ENCODE results near the gene GHRHR. TPM values are rescaled to one million over a fixed set of nuclear protein-coding genes. Genes with fewer than 3 reads are reported as not detected.

Gene GHRHR
- total RNA-seq, 4 donors from 2014 or later: not detected

- H3K27ac ChIP-seq: no peak overlapping the region
- H3K4me1 ChIP-seq: peaks cover 0 to 7% (median 0%) of the 10 kb centered on the region in 4 donors
- no peaks in the 10 kb centered on the region for H3K36me3 ChIP-seq
- no peak overlapping the region for H3K4me3 ChIP-seq
- no peak for DNase-seq (ENCODE audit: low spot score in 2 of 2)
- H3K27me3 ChIP-seq: peaks cover 0 to 7% of the 10 kb centered on the region in 2 donors
- no peaks in the 10 kb centered on the region for H3K9me3 ChIP-seq
- TF ChIP-seq EP300 (IDR thresholded peaks at IDR 0.05) (no peak), POLR2A (IDR thresholded peaks at IDR 0.05) (no peak)
- TF ChIP-seq, protein P1, sequence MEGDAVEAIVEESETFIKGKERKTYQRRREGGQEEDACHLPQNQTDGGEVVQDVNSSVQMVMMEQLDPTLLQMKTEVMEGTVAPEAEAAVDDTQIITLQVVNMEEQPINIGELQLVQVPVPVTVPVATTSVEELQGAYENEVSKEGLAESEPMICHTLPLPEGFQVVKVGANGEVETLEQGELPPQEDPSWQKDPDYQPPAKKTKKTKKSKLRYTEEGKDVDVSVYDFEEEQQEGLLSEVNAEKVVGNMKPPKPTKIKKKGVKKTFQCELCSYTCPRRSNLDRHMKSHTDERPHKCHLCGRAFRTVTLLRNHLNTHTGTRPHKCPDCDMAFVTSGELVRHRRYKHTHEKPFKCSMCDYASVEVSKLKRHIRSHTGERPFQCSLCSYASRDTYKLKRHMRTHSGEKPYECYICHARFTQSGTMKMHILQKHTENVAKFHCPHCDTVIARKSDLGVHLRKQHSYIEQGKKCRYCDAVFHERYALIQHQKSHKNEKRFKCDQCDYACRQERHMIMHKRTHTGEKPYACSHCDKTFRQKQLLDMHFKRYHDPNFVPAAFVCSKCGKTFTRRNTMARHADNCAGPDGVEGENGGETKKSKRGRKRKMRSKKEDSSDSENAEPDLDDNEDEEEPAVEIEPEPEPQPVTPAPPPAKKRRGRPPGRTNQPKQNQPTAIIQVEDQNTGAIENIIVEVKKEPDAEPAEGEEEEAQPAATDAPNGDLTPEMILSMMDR (IDR thresholded peaks at IDR 0.05): no peak
Observed at GRCh38 chr7:30936650-30937245, 27.0 kb upstream of the GHRHR start.

GRCh38 chr7:30937416-30937815, 26.3 kb upstream of the GHRHR start:
- H3K4me3 ChIP-seq: no peak overlapping the region
- H3K27ac ChIP-seq: no peak overlapping the region
- H3K9me3 ChIP-seq: no peaks in the 10 kb centered on the region
- no peak for DNase-seq (ENCODE audit: low spot score in 2 of 2)
- H3K36me3 ChIP-seq: no peaks in the 10 kb centered on the region
- peaks cover 0 to 7% (median 0%) of the 10 kb centered on the region in 4 donors for H3K4me1 ChIP-seq
- WGBS, 2 donors: 40 to 44% methylated on average over 3 of the region's 3 CpGs
- TF ChIP-seq POLR2A (IDR thresholded peaks at IDR 0.05): no peak
- TF ChIP-seq EP300 (IDR thresholded peaks at IDR 0.05): no peak
- peaks cover 0 to 7% of the 10 kb centered on the region in 2 donors for H3K27me3 ChIP-seq

DNA sequence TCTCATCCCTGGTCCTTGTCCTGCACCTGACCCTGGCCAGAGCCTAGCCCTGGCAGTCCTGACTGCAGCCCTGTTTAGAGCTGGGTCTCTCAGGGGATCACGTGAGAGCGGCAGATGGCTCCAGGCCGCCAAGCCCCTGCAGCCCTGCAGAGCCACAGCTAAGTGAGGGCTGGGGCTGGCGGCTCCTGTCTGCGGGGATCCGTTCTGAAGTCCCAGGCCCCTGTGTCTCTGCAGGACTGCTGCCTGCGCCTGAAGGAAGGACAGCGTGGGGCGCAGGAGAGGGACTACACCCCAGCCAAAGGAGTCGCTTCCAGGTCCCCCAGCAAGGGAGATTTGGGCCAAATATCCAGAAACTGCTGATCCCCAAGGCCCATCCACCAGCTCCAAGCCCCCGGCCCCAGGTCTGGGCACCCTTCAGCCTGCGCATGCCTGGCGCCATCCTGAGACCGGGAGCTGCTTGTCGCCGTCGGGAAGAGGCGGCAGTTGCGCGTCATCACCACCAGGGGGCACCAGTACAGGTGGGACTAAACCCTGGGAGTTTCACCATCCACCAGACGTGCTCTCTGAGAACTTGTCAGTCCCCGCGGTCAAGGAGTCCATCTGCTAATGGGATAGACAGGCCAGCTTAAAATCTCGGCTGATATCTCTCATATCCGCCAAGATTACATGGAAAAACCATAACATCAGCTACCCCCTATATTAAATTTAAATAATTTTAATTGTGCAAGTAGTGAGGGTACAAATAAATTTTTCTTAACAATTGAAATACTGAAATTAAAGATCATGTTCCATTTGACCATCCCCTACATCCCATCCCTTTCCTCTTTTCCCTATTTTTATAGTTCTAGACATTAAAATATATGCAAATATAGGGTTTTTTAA, 25.1 kb upstream of the GHRHR start:
- no peak overlapping the region for H3K27ac ChIP-seq
- H3K27me3 ChIP-seq: peaks cover 0 to 10% of the 10 kb centered on the region in 2 donors
- no peaks in the 10 kb centered on the region for H3K9me3 ChIP-seq
- H3K4me3 ChIP-seq: peak overlapping the region in 1 of 4 donors; percentile 14
- H3K4me1 ChIP-seq: peaks cover 0 to 7% (median 0%) of the 10 kb centered on the region in 4 donors
- no peaks in the 10 kb centered on the region for H3K36me3 ChIP-seq
- WGBS, 2 donors: 12 to 24% methylated on average over 22 to 23 of the region's 25 CpGs
- peak; percentile 73 to 85 for DNase-seq (ENCODE audit: low spot score in 2 of 2)
- TF ChIP-seq, protein P1 (IDR thresholded peaks at IDR 0.05): peak; percentile 83 to 94 (median 90)
- no peak for TF ChIP-seq POLR2A (IDR thresholded peaks at IDR 0.05)

GRCh38 chr7:30941582-30942323, 22.0 kb upstream of the GHRHR start:
- Histone ChIP-seq H3K27ac (no peak overlapping the region), H3K9me3 (peaks cover 0 to 21% (median 5%) of the 10 kb centered on the region in 4 donors), H3K4me1 (peaks cover 0 to 7% (median 0%) of the 10 kb centered on the region in 4 donors), H3K36me3 (no peaks in the 10 kb centered on the region), H3K4me3 (no peak overlapping the region), H3K27me3 (peaks cover 0 to 16% of the 10 kb centered on the region in 2 donors)
- no peak for DNase-seq (ENCODE audit: low spot score in 2 of 2)
- TF ChIP-seq, protein P1 (IDR thresholded peaks at IDR 0.05): no peak
- TF ChIP-seq POLR2A (IDR thresholded peaks at IDR 0.05) (no peak), EP300 (IDR thresholded peaks at IDR 0.05) (no peak)
- WGBS, 2 donors: 62 to 63% methylated on average over 8 of the region's 8 CpGs

DNA sequence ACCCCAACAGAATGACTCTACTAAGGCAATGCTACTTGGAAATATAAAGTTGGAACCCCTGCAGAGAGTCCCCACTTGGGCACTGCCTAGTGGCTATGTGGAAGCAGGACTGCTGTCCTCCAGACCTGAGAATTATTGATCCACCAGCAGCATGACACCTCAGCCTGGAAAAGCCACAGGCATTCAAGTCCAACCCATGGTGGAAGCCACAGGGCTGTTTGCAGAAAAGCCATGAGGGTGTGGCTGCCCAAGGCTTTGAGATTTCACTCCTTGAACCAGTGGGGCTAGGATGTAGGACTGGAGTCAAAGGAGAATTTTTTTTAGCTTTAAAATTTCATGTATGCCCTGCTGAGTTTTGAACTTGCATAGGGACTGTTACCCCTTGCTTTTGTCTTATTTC, 13.6 kb upstream of the GHRHR start:
- TF ChIP-seq POLR2A (IDR thresholded peaks at IDR 0.05) (no peak), EP300 (IDR thresholded peaks at IDR 0.05) (no peak)
- TF ChIP-seq, protein P1 (IDR thresholded peaks at IDR 0.05): no peak
- H3K9me3 ChIP-seq: peaks cover 0 to 10% (median 1%) of the 10 kb centered on the region in 4 donors
- H3K36me3 ChIP-seq: no peaks in the 10 kb centered on the region
- H3K27me3 ChIP-seq: no peaks in the 10 kb centered on the region
- no peak overlapping the region for H3K27ac ChIP-seq
- DNase-seq (ENCODE audit: low spot score in 2 of 2): no peak
- H3K4me1 ChIP-seq: no peaks in the 10 kb centered on the region
- H3K4me3 ChIP-seq: no peak overlapping the region
